NCI-H345 (cell line): ENCODE results near the gene MAGI2.
"Not testable (repeated sequence)": the region's sequence is repeated elsewhere in the genome, so short reads cannot be mapped to it uniquely, and the experiment has no call there.

ENCODE experiments used
- DNase-seq: peaks from one replicate; lab custom pipeline; 2025; lab: John Stamatoyannopoulos, UW

Gene MAGI2

DNA sequence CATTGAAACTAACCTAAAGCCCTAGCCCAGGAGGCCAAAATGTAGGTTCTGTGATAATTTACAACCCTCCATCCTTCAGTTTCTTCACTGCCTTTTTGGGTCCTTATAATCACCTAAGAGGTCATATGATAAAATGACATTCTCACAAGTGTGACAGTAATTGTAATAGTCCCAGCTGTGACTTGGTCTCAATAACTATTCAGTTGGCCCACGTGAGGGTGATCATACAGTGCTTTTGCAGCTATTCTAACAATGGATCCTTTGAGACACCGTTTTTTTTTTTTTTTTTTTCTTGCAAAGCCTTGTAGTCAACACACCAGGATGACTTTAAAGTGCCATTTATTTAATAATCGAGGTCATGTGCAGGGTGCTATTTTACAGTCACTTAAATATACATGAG lies 894.9 kb downstream of the MAGI2 start:
- no peak for DNase-seq

DNA sequence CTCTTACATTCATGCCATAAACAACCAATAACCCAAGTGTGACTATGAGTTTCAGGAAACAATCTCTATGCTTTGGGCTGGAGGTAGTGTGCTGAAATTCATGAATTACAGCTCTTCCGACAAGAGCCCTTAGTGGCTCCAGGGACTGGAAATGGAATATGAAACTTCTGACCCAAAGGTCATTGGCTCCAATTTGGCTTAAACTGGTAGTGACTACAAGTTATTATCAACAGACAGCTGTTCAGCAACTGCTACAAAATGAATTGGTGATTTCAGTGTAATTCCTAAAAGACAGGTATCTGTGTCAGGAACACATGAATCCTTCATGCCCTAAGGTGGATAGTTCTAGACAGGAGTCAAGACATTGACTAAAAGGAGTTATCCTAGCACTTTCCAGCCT lies 909.5 kb downstream of the MAGI2 start:
- DNase-seq = no peak

DNA sequence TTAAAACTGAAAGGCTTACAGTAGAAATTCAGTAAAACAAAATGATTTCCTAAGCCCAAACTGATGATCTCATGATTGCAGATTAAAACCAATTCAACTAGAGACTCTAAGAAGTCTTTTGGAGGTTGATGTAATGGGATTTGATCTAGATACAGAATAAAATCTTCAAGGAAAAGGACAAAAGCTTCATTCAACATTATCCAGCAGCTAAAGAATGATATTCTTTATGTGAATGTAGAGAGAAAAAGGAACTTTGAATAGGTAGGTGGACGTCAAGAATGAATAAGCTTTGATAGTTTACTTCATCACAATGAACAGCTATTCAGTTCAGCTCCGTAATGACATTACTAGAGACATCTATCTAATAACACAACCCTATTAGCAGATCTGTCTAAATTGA lies 910.5 kb downstream of the MAGI2 start:
- DNase-seq = no peak

DNA sequence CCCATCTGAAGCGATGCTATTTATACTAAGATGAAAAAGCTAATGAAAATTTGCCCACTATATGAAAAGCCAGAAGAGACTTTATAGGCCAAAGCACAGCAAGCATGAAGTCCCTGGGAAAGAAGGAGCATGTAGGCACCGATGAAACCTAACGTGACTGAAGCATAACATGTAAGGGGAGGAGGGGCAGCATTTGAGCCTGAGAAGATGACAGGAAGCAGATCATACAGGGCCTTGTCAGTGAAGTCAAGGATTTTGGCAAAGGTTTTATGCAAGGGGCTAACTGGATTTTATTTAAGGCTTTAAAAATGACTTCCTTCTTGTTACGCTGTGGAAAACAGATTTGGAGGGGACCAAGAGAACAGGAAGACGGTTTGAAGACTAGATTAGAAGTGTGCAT lies 910.9 kb downstream of the MAGI2 start:
- no peak for DNase-seq

DNA sequence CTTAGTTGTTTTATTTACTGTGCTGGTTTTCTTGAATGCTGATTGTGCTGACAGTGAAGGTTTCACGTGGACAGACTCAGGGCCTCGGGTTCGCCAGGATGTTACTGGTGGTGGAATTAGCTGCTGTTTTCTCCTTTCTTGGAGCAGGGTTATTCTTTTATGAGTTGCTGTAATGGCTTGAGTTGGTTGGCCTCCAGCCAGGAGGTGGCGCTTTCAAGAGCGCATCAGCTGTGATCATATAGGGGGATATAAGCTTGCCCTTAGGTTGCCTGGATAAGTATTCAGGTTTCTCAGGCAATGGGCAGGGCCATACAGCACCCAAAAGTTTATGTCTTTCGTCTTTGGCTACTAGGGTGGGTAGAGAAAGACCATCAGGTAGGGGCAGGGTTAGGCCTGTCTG lies 913.6 kb downstream of the MAGI2 start:
- DNase-seq = no peak

DNA sequence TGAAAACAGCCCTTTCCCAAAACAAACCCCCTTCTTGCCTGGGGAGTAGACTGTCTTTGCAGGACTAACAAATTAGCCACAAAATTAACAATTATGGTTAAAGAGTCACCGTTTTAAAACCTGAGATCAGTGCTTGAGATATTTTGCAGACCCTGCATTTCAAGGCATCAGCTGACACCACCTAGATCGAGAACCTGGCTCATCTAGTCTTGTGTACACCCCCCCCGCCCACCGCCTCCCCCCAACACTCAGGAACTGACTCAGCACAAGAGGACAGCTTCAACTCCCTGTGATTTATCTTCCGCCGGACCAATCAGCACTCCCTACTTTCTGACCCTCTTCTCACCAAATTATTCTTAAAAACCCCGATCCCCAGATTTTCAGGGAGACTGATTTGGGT lies 917.8 kb downstream of the MAGI2 start:
- no peak for DNase-seq

DNA sequence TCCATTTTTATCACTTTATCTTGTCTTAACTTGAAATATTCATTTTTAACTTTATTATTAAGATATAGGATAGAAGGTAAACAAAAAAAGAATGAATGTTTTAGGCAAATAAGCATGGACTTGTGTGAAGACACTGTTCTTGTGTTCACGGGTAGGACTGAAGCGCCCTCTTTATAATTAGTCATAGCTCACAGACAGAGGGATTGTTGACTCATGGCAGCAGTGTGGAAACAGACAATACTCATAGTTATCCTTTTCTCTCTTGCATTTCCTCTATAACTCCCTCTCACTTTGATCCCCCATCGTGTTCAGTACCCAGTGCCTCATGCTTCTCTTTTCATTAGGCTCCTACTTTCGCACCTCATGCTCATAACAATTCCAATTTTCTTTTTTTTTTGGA lies 923.1 kb downstream of the MAGI2 start:
- DNase-seq = peak; percentile 85

DNA sequence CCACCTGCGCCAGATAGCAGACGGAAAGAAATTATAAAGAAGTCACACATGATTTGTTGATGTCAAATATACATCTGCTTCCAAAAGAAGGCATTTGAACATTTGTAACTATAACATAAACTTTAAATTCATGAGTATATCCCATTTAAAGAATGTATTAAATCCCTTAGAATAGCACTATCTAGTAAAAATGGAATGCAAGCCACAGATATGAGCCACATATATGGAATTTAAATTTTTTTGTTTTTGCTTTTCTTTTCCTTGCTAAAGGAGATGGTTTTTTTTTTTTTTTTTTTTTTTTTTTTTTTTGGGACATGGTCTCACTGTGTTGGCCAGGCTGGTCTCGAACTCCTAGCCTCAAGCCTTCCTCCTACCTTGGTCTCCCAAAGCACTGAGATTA lies 924.1 kb downstream of the MAGI2 start:
- DNase-seq = no peak

DNA sequence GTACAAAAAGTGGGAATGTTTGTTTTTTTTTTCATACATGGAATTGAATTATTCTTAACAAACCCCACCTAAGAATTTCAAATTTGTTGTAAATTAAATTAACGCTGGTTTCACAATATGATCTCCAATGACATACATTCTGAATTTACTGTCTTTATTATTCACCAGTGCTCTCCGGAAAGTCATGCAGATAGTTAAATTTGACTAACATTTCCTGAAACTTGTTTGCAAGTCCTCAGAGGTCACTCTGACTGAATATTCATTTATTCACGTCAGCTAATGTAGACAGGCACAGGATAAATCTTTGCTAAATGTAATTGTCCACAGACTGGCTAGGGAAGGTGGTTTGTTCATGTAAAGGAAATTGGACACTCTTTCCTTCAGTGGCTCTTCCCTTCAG lies 924.5 kb downstream of the MAGI2 start:
- no peak for DNase-seq

DNA sequence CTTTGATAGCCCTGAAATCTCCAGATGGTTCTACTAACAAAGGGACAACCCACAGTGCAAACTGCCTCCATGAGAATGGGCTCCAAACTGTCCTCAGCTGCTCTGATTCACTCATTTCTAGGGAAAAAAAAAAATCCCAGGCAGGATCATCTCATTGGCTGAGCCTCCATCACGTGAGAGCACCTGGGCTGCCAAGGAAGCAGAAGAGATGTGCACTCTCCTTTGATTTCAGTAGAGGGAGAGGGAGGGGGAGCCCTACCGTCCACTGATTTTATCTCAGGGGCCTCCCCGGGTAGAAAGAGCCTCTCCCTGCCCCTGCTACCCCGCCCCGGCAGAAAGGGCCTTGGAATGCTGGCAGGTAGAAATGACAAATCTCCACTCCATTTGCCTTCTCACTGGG lies 929.5 kb downstream of the MAGI2 start:
- no peak for DNase-seq

DNA sequence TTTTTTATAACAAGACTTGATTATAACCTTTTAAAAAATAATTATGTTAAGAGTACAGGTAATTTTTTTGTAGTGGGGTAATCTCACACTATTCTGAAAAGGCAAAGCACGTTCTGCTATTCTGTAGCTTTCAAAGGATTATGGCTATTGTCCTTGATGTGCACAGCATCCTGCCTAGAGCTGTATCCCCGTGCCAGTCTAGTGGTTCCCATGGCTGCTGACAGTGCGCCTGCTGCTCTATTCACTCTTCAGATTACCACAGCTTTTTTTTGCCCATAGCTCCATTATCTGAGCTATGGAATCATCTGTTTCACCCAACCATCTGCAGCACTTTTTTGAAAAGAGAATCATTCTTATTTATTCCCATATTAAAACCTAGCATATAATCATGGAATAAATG lies 931.5 kb downstream of the MAGI2 start:
- peak; percentile 32 for DNase-seq

DNA sequence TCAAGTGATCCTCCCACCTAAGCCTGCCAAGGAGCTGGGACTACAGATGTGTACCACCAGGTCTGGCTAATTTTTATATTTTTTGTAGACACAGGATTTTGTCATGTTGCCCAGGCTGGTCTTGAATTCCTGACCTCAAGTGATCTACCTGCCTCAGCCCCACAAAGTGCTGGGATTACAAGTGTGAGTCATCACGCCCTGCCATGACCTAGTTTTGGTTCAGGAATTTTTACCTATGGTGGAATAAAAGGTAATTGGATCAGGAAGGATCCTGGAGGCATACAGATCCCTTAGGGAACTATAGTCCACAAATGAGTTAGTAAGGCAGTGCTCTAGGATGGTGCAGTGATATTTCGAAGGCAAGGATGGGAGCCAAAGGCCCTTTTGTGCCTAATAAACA lies 937.0 kb downstream of the MAGI2 start:
- DNase-seq = no peak

DNA sequence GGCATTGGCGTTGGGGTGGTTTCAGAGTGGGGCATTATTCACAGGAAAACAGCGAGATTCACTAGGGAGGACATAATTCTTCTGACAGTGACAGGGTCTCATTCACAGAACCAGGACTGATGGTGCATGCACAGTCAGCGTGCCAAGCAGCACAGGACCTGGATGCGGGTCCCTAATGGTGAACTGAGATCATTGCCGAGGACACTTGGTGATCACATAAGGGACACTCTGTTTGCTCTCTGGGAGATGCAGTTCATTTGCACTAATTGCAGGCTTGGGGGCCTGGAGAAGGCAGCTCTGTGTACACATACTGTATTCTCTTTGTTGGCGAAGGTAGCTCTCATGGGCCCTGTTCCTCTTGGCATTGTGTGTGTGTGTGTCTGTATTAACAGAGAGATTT lies 938.8 kb downstream of the MAGI2 start:
- DNase-seq = peak; percentile 92

DNA sequence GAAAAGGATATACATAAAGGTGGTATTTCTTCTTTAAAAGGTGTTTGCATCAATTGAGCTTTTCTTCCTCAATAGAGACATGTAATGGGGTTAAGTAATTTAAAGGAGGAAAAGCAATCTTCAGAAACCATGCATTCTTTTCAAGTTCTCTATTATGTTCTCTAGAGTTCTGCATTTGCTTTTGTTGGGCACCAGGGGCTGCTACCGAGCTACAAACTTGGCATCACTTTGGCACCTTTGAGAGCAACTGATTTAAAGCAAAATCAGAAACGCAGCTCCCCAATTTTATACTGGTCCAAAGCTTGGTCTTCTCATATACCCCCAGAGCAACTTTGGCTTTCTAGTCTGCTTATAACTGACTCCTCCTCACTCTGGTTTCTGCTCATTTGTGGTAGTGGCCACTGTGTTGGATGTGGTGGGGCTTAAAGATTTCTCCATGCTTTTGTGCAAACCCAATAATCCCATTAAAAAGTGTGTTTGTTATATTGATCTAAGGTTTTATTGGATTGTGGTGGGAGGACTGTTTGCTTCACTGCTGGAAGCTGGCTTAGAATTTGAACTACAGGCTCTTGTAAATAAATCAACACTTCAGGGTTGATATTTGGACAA lies 942.8 kb downstream of the MAGI2 start:
- peak; percentile 64 for DNase-seq

DNA sequence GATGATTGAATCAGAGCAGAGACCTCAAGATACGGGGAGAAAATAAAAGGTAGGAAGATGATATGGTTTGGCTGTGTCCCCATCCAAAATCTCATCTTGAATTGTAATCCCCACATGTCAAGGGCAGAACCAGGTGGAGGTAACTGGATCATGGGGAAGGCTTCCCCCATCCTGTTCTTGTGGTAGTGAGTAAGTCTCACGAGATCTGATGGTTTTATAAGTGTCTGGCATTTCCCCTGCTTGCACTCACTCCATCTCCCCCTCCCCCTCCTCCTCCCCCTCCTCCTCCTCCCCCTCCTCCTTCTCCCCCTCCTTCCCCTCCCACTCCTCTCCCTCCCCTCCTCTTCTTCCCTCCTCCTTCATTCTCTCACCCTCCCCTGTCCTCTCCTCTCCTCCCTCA lies 950.2 kb downstream of the MAGI2 start:
- not testable (repeated sequence) for DNase-seq

DNA sequence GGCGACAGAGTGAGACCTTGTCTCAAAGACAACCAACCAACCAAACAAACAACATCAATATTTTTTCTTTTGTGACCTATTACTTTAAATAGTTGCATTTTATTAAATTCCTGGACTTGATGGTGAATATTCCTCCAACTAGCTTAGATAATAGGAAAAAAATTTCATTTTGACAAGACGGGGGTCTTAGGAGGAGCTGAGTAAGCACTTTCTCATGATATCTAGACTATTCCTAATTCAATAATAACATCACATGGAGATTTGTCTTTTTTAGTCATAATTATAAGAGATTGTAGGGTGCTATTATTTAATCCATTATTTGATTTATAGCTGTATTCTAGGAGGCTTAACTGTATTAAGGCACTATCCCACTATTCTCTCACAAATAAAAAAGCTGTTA lies 952.4 kb downstream of the MAGI2 start:
- no peak for DNase-seq

DNA sequence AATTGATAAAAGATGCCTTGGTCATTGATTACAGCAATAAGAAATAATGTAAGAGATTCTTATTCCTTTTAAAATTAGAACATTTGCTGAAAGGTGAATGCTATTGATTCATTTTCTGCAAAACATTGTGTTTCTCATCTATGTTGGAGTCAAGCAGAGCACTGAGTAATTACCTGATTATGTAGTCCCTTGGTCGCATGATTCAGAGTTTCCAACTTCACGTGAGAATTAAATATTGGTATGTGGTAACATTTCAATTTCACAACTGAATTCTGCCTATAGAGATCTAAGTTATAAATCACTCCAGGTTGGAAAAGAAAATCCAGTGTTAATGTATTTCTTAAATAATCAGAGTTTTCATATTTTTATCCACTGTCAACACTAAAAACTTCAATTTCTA lies 953.5 kb downstream of the MAGI2 start:
- no peak for DNase-seq

DNA sequence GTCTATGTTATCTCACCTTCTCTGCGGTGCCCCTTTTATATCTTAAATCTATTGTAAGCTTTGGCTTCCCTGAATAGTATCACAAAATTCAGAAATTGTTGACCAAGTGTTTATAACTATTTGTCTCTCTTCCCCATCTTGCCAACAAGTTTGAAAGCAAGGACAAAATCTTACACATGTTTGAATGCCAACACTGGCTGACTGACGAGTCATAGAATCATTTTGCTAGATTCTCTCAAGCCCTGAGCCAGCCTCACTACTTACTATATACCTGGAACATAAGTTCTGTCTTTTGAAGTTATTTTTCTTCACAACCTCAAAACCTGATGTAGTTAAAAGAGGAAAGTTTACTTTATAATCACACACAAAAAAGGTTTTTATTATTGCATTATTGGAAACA lies 954.2 kb downstream of the MAGI2 start:
- DNase-seq = no peak

DNA sequence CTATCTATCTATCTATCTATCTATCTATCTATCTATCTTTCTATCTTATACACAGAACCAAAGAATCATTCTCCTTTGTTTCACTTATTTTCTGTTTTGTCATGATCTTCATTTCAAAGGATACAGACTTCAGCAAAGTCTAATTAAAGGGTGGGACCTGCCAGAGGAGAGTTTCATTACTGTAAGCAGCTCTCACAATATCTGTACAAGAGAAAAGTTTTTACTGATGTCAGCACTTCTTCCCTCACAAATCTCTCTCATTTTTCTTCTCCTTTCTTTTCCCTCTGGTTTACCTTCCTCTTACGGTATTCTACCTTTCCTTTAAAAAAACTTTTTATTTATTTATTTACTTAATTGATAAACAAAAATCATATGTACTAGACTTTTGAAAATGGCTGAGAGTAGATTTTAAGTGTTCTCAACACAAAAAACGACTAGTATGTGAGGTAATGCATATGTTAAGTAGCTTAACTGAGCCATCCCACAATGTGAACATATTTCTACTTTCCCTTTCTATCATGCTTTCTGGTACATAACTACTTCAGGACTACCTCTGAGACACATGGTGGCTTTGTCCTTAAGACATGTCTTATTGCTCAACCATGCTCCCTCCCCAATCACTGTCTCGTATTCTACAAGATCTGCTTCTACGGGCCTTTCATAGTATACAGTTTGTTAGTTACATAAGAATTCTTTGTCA lies 955.6 kb downstream of the MAGI2 start:
- no peak for DNase-seq

DNA sequence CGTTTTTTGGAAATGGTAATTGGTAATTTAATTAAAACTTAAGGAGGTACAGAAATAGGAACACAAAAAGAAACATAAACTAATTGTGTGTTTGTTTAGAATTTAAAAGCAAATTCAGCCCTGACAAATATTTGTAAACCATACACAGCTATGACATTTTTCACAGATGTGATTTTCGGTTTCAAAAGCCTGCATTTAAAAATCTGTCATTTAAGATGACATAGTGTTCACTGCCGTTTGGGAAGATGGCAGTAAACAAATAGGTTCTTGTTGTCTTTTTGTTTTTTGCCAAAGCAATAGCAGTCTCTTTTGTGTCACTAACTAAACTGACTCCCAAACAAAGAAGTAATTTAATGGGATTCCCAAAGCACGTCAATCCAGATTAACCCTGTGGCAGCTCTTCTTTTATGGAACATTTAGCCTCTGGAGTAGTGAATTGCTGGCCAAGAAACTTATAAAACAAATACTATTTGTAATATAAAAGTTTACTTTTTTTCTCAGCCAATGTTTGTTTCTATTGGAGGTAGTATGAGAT lies 957.3 kb downstream of the MAGI2 start:
- DNase-seq = no peak

DNA sequence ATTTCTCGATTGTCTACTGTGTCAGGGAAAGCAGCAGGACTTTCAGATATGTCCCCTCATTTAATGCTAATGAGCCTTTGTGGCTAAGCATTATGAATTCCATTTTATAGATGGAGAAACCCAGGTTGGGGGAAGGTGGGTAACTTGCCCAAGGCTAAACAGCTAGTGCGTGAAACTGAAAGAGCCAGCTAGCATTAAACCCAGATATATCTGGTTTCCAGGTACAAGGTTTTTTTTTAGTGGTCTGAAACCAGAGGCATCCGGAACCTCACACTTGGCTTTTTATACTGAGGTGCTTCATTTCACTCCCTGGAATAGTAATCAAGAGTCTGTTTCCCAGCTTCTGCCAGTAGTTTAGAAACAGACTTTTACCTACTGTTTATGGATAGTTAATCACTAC lies 960.1 kb downstream of the MAGI2 start:
- no peak for DNase-seq

DNA sequence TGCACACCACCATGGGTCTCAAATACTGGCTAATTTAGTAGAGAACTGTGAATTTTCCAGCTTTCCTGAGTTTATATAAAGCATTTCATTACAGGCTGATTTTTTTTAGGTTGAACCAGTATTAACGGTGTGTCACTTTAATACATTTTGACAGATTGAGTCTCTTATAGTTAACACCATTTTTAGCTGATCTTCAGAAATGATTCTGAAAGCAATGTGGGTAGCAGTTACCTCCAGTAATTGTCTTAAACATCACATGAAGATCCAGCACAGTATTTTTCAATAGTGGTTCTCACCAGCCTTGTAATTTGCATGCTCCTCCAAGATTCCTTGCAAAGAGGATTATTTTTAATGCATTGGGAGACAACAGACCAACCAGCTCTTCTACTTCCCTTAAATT lies 961.3 kb downstream of the MAGI2 start:
- no peak for DNase-seq

DNA sequence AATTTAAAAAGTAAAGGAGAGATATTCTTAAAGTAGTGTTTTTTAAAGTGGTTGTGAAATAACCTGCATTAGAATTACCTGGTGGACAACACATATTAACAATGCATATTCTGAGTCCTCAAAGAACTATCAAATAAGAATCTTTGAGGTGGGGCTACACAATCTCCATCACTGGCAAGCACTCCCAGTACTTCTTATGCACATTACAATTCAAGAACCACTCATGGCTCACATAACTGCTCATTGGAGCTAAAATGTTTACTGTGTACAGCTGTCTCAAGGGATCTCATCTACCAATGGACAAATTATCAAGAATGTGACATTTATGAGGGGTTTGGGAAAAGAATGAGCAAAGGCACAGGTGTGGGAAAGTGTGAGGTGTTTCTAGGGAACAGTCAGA lies 962.9 kb downstream of the MAGI2 start:
- no peak for DNase-seq
